ENCODE results near the gene CARMIL1. TPM values are rescaled to one million over a fixed set of nuclear protein-coding genes. Genes with fewer than 3 reads are reported as not detected.

The CARMIL1 gene
- polyA plus RNA-seq, 1 donor = 2.2 TPM

- DNase-seq (ENCODE audit: low read depth) = no peak
These were observed 338.8 kb downstream of the CARMIL1 start for GRCh38 chr6:25617997-25618396.

DNA sequence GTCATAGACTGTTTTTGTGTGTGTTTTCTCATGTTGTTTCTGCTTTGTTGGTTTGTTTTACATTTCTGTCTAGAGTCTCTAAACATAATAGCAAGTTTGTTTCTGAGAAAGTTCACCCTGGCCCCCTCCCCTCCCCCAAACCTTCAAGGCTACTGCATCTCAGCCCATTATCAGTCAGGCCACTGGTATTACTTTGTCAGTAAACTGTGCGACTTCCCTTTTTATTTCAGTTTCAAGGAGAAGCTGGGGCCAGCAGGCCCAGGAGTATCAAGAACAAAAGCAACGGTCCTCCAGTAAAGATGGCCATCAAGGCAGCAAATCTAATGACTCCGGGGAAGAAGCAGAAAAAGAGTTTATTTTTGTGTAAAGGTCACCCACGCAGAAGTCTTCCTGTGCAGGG, 340.0 kb downstream of the CARMIL1 start:
- no peak for DNase-seq (ENCODE audit: low read depth)

DNA sequence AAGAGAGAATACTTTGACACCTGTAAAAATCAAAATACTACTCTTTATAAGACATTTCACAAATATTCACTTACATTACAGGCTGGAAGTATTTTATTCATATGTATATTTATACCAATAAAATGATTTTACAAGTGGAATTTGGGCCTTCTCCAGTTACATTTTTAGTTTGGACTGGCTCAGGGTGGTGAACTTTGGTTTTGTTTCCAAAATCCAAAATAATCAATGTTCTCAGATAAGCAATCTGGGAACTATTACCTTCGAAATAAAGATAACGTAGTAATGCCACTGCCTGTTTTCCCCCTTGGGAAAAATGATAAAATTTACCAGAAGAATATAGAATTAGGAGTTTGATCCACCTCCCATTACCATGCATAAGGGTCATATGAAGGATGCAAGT, 341.2 kb downstream of the CARMIL1 start:
- DNase-seq (ENCODE audit: low read depth) = no peak

- no peak for DNase-seq (ENCODE audit: low read depth)
These were observed 343.9 kb downstream of the CARMIL1 start for GRCh38 chr6:25623065-25623464.

DNA sequence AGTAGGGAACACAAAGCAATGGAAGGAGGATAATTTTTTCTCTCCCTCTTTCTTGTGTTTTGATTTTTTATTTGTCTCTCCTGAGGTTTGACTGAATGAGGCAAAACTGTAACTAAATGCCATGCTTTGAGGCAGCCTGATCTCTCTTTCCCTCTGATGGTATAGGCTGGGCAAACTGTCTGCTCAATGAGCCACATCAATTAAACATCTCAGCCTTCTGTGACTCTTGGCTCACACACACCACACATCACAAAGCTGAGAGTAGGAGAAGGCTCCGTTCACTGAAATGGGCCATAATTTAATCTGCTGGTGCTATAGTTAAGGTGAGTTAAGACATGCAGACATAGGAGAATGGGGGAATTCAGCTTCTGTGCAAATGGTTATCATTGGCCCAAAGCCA, 344.7 kb downstream of the CARMIL1 start:
- DNase-seq (ENCODE audit: low read depth) = no peak

GRCh38 chr6:25627001-25627400, 347.8 kb downstream of the CARMIL1 start:
- no peak for DNase-seq (ENCODE audit: low read depth)

DNA sequence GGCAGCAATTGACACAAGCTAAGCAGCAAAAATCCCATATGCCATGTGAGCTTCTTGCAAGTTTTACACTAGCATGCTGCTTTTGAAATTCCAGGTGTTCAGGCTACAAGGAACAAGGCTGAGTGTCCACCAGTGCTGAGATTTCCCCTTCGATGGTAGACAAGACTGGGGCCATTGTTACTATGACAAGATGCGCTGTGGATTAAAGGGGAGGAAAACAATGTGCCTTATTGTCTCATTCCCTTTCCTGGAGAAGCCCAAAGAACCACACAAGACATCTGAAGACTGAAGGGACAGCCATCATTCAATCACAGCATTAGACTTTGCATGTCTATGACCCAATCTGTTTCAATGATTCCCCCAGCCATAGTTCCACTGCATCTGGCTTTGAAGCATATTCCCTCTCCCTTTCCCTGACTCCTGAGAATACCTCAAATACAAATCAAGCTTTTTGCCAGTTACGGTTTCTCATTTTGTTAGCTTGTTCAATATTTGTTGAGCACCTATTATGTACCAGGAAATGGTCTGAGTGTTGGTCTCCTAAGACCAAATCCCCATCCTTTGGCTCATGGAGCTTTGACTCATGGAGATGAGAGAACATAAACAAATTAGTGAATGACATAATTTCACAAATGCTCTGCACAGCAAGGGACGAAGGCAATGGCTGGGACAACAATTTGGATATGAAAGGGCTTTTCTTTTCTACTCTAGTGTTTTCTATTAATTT, 349.5 kb downstream of the CARMIL1 start:
- DNase-seq (ENCODE audit: low read depth) = no peak

DNA sequence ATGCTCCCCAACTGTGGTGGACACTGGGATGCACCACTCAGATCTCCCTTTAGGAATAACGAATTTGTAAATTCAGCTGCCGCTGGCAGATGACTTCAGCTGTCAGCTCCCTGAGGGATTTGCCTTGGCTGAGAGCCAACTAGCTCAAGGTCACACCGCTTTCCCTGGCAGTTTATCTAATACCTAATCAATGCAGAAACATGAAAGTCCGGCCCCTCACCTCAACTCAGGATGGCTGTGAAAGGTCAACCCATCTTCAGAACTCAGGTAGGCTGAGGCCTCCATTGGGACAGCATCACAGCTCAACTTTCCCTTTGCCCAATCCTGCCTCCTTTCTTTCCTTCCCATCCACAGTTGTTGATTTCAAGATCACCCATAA, 350.0 kb downstream of the CARMIL1 start:
- no peak for DNase-seq (ENCODE audit: low read depth)

DNA sequence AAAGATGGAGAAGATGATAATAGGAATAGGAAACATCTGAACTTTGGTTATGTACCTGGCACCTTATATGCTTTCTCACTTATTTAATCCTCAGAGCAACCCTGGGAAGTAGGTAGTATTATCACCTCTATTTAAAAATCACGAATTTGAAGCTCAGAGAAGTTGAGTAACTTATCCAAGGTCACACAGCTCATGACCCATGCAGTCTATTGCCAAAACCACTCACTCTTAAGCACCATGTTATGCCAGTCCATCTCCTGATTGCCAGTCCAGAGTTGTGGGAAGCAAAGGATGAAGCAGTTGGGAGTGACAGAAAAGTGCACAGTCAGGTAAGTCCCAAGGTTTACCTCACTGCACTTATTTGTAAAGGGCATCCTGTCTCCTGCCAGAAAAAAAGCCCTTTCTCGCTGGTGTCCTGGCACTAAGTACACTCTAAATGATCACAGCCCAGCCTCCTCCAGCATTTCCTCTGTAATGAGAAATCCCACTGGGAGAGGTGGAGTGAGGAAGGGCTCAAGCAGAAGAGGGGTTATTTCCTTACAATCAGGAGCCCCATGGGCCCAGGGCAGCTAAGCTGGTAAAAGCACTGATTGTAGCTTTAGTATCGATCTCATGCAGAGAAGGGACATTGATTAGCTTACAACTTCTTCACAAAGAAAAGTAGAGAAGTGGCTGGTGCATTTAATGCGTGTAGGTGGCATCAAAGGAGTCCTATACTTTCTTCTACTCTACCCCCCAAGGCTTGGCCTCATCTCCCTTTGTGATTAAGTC, 351.5 kb downstream of the CARMIL1 start:
- DNase-seq (ENCODE audit: low read depth) = no peak

- no peak for DNase-seq (ENCODE audit: low read depth)
These were observed 356.7 kb downstream of the CARMIL1 start for GRCh38 chr6:25635886-25636317.

- DNase-seq (ENCODE audit: low read depth) = no peak
These were observed 358.0 kb downstream of the CARMIL1 start for GRCh38 chr6:25637211-25637610.

DNA sequence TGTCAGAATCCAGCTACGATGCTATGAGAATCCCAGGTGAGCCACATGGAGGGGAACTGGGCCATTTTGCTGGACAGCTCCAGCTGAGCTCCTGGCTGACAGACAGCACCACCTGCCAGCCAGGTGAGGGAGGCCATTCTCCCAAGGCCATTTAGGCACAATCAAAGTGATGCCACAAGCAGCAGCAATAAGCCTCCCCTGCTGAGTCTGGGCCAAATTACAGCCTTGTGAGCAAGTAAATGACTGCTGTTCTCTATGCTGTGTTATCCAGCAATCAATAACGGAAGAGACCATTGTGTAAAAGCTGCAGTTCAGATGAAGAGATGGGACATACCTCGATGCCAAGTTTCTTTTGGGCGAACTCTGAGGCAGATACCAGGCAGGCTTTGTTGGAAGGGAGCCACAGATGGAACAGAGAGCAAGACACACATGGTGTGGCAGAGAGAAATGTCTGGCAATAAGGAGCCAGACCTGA, 358.8 kb downstream of the CARMIL1 start:
- DNase-seq (ENCODE audit: low read depth) = no peak

GRCh38 chr6:25639653-25640052, 360.5 kb downstream of the CARMIL1 start:
- DNase-seq (ENCODE audit: low read depth) = no peak

- no peak for DNase-seq (ENCODE audit: low read depth)
These were observed 361.3 kb downstream of the CARMIL1 start for GRCh38 chr6:25640446-25640845.

DNA sequence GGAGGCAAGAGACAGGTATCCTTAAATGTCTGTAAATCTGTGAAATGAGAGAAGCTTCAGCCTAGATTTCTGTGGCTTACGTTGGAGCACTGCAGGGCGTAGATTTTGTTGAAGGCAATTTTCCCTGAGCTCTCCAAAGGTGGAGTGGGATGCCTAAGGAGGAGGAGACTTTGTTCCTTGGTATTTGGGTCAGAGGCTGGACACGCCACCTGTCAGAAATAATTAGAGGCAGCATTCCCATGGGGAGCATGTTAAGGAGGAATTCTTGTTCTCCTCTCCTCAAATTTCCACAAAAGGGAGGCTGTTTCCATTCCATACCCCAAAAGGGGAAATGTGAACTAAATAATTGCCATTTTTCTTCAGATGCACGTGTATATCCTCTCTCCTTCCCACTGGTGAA, 361.7 kb downstream of the CARMIL1 start:
- no peak for DNase-seq (ENCODE audit: low read depth)

DNA sequence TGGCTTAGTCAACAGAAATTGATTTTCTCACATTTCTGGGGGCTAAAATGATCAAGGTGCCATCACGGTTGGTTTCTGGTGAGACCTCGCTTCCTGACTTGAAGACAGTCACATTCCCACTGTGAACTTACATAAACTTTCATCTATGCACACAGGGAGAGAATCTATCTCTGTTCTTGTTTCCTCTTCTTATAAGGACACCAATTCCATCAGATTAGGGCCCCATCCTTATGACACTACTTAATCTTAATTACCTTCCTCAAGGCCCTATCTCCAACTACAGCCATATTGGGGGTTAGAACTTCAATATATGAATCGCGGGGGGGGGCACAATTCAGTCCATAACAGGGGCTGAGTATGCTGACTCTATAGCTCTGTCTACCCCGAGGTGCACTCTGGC, 362.2 kb downstream of the CARMIL1 start:
- no peak for DNase-seq (ENCODE audit: low read depth)

DNA sequence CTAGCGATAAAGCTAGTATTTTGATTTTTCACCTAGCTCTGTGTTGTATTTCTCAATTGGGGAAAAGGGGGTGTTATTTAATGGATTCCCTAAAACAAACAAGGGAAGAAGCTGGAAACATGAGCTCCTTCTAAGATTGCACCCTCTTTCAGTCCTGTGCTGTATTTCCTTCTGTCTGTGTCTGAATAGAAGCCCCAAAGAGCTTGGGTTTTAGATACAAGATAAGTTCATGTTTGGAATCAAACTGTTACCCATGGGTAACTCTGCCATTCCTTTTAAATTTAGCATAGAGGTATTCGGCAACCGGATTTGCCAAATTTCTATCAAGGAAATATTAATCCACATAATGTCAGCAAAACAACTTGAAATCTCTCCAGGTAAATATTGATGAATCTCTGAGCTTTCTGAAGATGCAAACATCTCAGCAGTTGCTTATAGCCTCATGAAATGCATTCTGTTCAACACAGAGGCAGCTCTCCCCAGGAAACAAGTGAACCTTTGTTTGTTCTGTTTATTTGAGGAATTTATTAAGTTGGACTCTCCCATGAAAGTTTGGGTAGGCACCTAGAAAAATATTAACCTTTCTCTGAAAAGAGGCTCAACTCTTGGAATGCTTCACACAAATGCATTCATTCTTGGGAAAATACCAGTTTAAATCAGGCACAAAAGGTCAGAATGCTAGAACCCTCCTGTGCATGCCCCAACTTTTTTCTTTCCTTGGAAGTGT, 362.9 kb downstream of the CARMIL1 start:
- no peak for DNase-seq (ENCODE audit: low read depth)

DNA sequence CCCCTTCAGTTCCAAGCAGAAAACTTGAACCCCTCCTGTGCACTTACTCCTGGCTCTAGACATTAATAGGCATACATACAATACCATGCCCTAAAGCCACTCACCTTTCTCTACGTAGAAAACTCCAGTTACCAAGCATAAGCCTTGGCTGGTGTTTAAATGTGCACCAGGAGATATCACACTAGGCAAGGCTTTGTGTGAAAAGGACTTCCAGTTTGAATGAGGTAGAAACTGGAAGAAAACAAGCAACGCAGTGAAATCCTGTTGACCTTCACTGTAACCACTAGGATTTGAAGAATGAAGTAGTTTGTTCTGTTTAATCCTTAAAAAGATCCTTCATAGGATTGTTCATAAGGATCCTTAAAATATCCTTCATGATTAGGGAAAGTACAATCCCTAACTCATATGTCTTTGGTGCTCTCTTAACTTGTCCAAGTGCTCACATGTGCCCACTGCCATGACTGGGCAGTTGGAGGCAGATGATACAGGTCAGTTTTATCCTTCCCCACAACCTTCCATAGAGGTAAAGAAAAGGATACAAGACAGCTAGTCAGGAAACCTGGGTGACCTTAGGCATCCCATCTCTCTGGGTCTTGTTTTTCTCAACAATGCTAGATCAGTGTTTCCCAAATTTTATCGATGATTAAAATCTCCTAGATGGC, 363.6 kb downstream of the CARMIL1 start:
- no peak for DNase-seq (ENCODE audit: low read depth)

DNA sequence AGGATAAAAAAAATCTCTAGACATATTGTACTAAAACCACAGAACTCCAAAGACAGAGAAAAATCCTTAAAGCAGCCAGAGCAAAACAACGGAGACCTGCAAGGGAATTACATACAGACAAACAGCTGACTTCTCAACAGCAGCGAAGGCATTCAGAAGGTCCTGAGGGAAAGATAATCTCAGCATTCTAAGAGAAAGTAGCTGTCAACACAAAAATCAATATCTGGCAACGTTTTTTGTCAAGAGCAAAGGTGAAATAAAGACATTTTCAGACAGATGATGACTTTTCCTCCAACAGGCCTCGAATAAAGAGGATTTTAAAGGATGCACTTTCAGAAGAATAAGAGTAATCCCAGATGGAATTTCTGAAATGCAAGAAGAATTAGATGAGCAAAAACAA, 366.7 kb downstream of the CARMIL1 start:
- DNase-seq (ENCODE audit: low read depth) = no peak

DNA sequence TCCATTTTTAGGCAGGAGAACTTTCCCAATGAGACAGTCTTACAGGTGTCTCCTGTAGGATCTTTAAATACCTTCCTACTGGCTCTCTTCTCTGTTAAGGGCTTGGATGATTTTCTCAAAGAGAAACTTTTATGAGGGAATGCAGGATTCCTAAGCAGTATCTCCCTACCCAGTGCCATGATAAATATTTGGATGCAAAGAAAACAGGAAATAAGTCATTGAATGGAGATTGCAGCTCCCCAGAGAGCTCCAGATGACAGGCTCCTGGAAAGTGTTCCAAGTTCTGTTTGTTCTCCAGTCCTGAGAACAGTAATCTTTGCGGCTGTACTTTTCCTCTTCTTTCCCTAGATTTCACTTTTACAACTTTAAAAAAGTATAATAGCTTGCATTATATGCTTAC, 370.4 kb downstream of the CARMIL1 start:
- no peak for DNase-seq (ENCODE audit: low read depth)

DNA sequence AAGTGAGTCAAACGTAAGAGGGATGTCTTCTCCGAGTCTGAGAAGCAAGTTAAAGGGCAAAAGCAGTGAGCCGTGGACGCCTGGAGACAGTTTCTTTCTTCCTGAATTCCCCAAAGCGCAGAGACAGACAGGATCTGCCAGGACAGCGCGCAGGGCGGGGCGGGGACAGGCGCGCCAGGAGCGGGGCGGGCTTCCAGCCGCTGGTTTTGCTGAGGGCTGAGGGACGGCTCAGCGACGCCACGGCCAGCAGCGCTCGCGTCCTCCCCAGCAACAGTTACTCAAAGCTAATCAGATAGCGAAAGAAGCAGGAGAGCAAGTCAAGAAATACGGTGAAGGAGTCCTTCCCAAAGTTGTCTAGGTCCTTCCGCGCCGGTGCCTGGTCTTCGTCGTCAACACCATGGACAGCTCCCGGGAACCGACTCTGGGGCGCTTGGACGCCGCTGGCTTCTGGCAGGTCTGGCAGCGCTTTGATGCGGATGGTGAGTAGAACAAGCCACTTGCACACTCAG, 372.9 kb downstream of the CARMIL1 start, which contains the start of gene SCGN:
Gene SCGN (plus strand): TSS at position 209 of the 509 bp plus-strand sequence. CDS start 189 bp downstream, at position 398.
- peak; percentile 31 for DNase-seq (ENCODE audit: low read depth)

- DNase-seq (ENCODE audit: low read depth) = no peak
These were observed 376.5 kb downstream of the CARMIL1 start for GRCh38 chr6:25655723-25656122.
